BJ (cell line): ENCODE results near the gene RPL12. TPM values are rescaled to one million over a fixed set of nuclear protein-coding genes. Genes with fewer than 3 reads are reported as not detected.

ENCODE experiments used
- CTCF ChIA-PET: fragments of 350-600 bp; formaldehyde crosslinking; extraction: SDS; loops from one replicate; lab custom pipeline; 2021; ENCODE audit warnings: antibody characterized with exemption, inconsistent platforms; lab: Yijun Ruan, JAX
- POLR2A ChIA-PET: fragments of 300-600 bp; sonication (Branson Sonifier 250); formaldehyde crosslinking; extraction: SDS; loops from one replicate; lab custom pipeline; 2021; ENCODE audit warnings: antibody characterized with exemption; lab: Charles Lee
- DNase-seq: peaks from one replicate; pipeline ENCODE4 v3.0.0-alpha.2; 2011; ENCODE audit warnings: low read depth
- H3K27me3 ChIP-seq: 2 replicates; pipeline ENCODE4 v1.6.0; 2011; ENCODE audit warnings: low read length; ENCODE audit not compliant: control insufficient read depth, insufficient read depth
- H3K36me3 ChIP-seq: 2 replicates; pipeline ENCODE4 v1.5.1; 2011; ENCODE audit warnings: low read length; ENCODE audit not compliant: control insufficient read depth, insufficient read depth
- H3K4me3 ChIP-seq: 2 replicates; pipeline ENCODE4 v1.5.1; 2011; ENCODE audit warnings: low read depth, mild to moderate bottlenecking, control low read depth, low read length
- CTCF ChIP-seq: IDR thresholded peaks from 2 replicates; pipeline ENCODE4 v1.5.1; 2011; ENCODE audit warnings: low read depth, mild to moderate bottlenecking, control low read depth, inconsistent platforms, low read length, moderate library complexity; ENCODE audit not compliant: insufficient read depth
- polyA plus RNA-seq: library from polyadenylated mRNA; depleted of rRNA; stranded (reverse); fragments of >200 nt; gene quantifications from 2 replicates; pipeline ENCODE4 v1.2.3, GENCODE V29; 2011

The RPL12 gene
- polyA plus RNA-seq, 1 experiment: 2,343 TPM

GRCh38 chr9:127492616-127493015 lies 41.4 kb upstream of the RPL12 start:
- Histone ChIP-seq H3K4me3 (no peak overlapping the region), H3K36me3 (peaks cover 19% of the 10 kb centered on the region), H3K27me3 (no peaks in the 10 kb centered on the region)
- POLR2A ChIA-PET: no interaction called here
- no peak for DNase-seq
- CTCF ChIA-PET: interaction anchor here (1.9 kb wide), 1 partner anchor 10 kb away, joined by 9 read pairs; no protein-coding TSS in a partner anchor
- TF ChIP-seq CTCF: no peak

GRCh38 chr9:127491516-127491915 lies 40.3 kb upstream of the RPL12 start:
- DNase-seq: no peak
- CTCF ChIA-PET: no interaction called here
- H3K4me3 ChIP-seq: no peak overlapping the region
- H3K36me3 ChIP-seq: peaks cover 15% of the 10 kb centered on the region
- no peaks in the 10 kb centered on the region for H3K27me3 ChIP-seq
- POLR2A ChIA-PET: no interaction called here
- no peak for TF ChIP-seq CTCF

GRCh38 chr9:127490535-127491230 lies 39.5 kb upstream of the RPL12 start:
- CTCF ChIA-PET: interaction anchor here (0.5 to 1.3 kb wide), 4 partner anchors 10 to 576 kb away, joined by 3 to 8 read pairs (median 4); partner anchors contain the start of gene RALGPS1
- H3K36me3 ChIP-seq: peaks cover 11% of the 10 kb centered on the region
- TF ChIP-seq CTCF: no peak
- H3K27me3 ChIP-seq: no peaks in the 10 kb centered on the region
- POLR2A ChIA-PET: no interaction called here
- no peak for DNase-seq
- no peak overlapping the region for H3K4me3 ChIP-seq

- CTCF ChIA-PET: interaction anchor here (0.8 to 1.0 kb wide), 3 partner anchors 12 to 245 kb away, joined by 3 read pairs; partner anchors contain the start of gene TOR2A
- POLR2A ChIA-PET: no interaction called here
- H3K27me3 ChIP-seq: no peaks in the 10 kb centered on the region
Observed at GRCh38 chr9:127489471-127490115, 38.4 kb upstream of the RPL12 start.

More at GRCh38 chr9:127489471-127490115, 38.4 kb upstream of the RPL12 start:
- Histone ChIP-seq H3K4me3 (no peak overlapping the region), H3K36me3 (peaks cover 13% of the 10 kb centered on the region)
- TF ChIP-seq CTCF: no peak
- no peak for DNase-seq
